ENCODE data around the gene C9orf72.

The C9orf72 gene

GRCh38 chr9:27572061-27572460 is 1.2 kb downstream of the C9orf72 start:
- ATAC-seq (ENCODE audit: low read depth) (no peak), DNase-seq (ENCODE audit: low spot score) (no peak)
- Histone ChIP-seq H3K27me3 (ENCODE audit: insufficient read depth, poor library complexity, severe bottlenecking) (no peaks in the 10 kb centered on the region), H3K4me3 (ENCODE audit: severe bottlenecking) (no peak overlapping the region), H3K36me3 (ENCODE audit: low read depth) (no peaks in the 10 kb centered on the region), H3K4me1 (ENCODE audit: insufficient read depth, poor library complexity, severe bottlenecking) (peaks cover 18% of the 10 kb centered on the region), H3K27ac (ENCODE audit: poor library complexity, severe bottlenecking) (peak overlapping the region; percentile 61), H3K9me3 (ENCODE audit: severe bottlenecking) (no peaks in the 10 kb centered on the region)
- TF ChIP-seq CTCF (IDR thresholded peaks at IDR 0.05; ENCODE audit: poor library complexity, severe bottlenecking), result no peak

- H3K36me3 ChIP-seq (ENCODE audit: low read depth), result peaks cover 10% of the 10 kb centered on the region
- no peak for TF ChIP-seq CTCF (IDR thresholded peaks at IDR 0.05; ENCODE audit: poor library complexity, severe bottlenecking)
- no peak for ATAC-seq (ENCODE audit: low read depth)
- no peaks in the 10 kb centered on the region for H3K27me3 ChIP-seq (ENCODE audit: insufficient read depth, poor library complexity, severe bottlenecking)
- H3K4me1 ChIP-seq (ENCODE audit: insufficient read depth, poor library complexity, severe bottlenecking), result peaks cover 18% of the 10 kb centered on the region
- no peak overlapping the region for H3K4me3 ChIP-seq (ENCODE audit: severe bottlenecking)
- no peak overlapping the region for H3K27ac ChIP-seq (ENCODE audit: poor library complexity, severe bottlenecking)
- no peaks in the 10 kb centered on the region for H3K9me3 ChIP-seq (ENCODE audit: severe bottlenecking)
- no peak for DNase-seq (ENCODE audit: low spot score)
Measured at GRCh38 chr9:27571011-27571410, 2.3 kb downstream of the C9orf72 start.

- Histone ChIP-seq H3K4me1 (ENCODE audit: insufficient read depth, poor library complexity, severe bottlenecking) (peaks cover 18% of the 10 kb centered on the region), H3K27me3 (ENCODE audit: insufficient read depth, poor library complexity, severe bottlenecking) (no peaks in the 10 kb centered on the region), H3K36me3 (ENCODE audit: low read depth) (peaks cover 17% of the 10 kb centered on the region), H3K27ac (ENCODE audit: poor library complexity, severe bottlenecking) (peak overlapping the region; percentile 42), H3K4me3 (ENCODE audit: severe bottlenecking) (no peak overlapping the region), H3K9me3 (ENCODE audit: severe bottlenecking) (no peaks in the 10 kb centered on the region)
- no peak for TF ChIP-seq CTCF (IDR thresholded peaks at IDR 0.05; ENCODE audit: poor library complexity, severe bottlenecking)
- no peak for DNase-seq (ENCODE audit: low spot score)
- ATAC-seq (ENCODE audit: low read depth), result peak; percentile 60
Measured at GRCh38 chr9:27569406-27569805, 3.9 kb downstream of the C9orf72 start.

GRCh38 chr9:27566118-27566517 is 7.2 kb downstream of the C9orf72 start:
- DNase-seq (ENCODE audit: low spot score) (no peak), ATAC-seq (ENCODE audit: low read depth) (no peak)
- Histone ChIP-seq H3K27ac (ENCODE audit: poor library complexity, severe bottlenecking) (no peak overlapping the region), H3K9me3 (ENCODE audit: severe bottlenecking) (no peaks in the 10 kb centered on the region), H3K27me3 (ENCODE audit: insufficient read depth, poor library complexity, severe bottlenecking) (no peaks in the 10 kb centered on the region), H3K4me3 (ENCODE audit: severe bottlenecking) (no peak overlapping the region), H3K36me3 (ENCODE audit: low read depth) (peaks cover 30% of the 10 kb centered on the region), H3K4me1 (ENCODE audit: insufficient read depth, poor library complexity, severe bottlenecking) (peaks cover 10% of the 10 kb centered on the region)
- no peak for TF ChIP-seq CTCF (IDR thresholded peaks at IDR 0.05; ENCODE audit: poor library complexity, severe bottlenecking)

- Histone ChIP-seq H3K36me3 (ENCODE audit: low read depth) (peaks cover 35% of the 10 kb centered on the region), H3K9me3 (ENCODE audit: severe bottlenecking) (no peaks in the 10 kb centered on the region), H3K27me3 (ENCODE audit: insufficient read depth, poor library complexity, severe bottlenecking) (no peaks in the 10 kb centered on the region), H3K4me1 (ENCODE audit: insufficient read depth, poor library complexity, severe bottlenecking) (peaks cover 10% of the 10 kb centered on the region), H3K4me3 (ENCODE audit: severe bottlenecking) (no peak overlapping the region), H3K27ac (ENCODE audit: poor library complexity, severe bottlenecking) (no peak overlapping the region)
- no peak for DNase-seq (ENCODE audit: low spot score)
- ATAC-seq (ENCODE audit: low read depth), result no peak
- no peak for TF ChIP-seq CTCF (IDR thresholded peaks at IDR 0.05; ENCODE audit: poor library complexity, severe bottlenecking)
Measured at GRCh38 chr9:27565696-27566095, 7.6 kb downstream of the C9orf72 start.

All from RWPE2 (cell line).